Epithelial cell of proximal tubule (primary cell): Measurements from ENCODE around the gene PIGV. TPM values are rescaled to one million over a fixed set of nuclear protein-coding genes. Genes with fewer than 3 reads are reported as not detected.
"Not testable (repeated sequence)": the region's sequence is repeated elsewhere in the genome, so short reads cannot be mapped to it uniquely, and the experiment has no call there.

Experiments
- DNase-seq: peaks from one replicate; pipeline ENCODE4 v3.0.0-alpha.2; 2011; ENCODE audit warnings: low read depth
- H3K4me3 ChIP-seq: 2 replicates; pipeline ENCODE4 v1.5.1; 2011; ENCODE audit warnings: low read depth, mild to moderate bottlenecking, low read length
- total RNA-seq: library from RNA; depleted of rRNA; stranded (reverse); fragments of >200 nt; gene quantifications from 2 replicates; pipeline ENCODE4 v1.2.3, GENCODE V29; 2015
- TF ChIP-seq, protein P1 (sequence below): conservative IDR thresholded peaks from 2 replicates; pipeline ENCODE4 v1.5.1; 2012; ENCODE audit warnings: low read depth, mild to moderate bottlenecking, low read length

Gene PIGV
- total RNA-seq, 1 donor from 2014 or later = 12.6 TPM

DNA sequence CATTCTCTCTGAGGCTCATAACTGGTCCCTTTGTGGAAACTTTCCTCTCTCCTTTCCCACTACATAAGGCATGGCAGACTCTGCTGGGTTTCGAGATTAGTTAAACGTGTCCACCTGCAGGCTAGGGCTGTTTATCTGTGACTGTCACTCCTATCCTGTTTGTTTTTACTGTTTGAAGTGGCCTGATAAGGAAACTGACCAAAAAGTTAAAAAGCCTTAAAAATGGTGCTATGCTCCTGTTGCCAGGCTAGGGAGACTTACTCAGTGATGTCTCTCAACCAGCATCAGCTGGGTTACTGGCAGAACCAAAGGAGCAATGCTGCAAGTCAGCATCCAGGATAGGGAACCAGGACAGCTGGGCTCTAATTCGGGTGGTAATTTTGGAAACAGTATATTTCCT, 3.9 kb downstream of the PIGV start:
- no peak overlapping the region for H3K4me3 ChIP-seq
- TF ChIP-seq, protein P1, sequence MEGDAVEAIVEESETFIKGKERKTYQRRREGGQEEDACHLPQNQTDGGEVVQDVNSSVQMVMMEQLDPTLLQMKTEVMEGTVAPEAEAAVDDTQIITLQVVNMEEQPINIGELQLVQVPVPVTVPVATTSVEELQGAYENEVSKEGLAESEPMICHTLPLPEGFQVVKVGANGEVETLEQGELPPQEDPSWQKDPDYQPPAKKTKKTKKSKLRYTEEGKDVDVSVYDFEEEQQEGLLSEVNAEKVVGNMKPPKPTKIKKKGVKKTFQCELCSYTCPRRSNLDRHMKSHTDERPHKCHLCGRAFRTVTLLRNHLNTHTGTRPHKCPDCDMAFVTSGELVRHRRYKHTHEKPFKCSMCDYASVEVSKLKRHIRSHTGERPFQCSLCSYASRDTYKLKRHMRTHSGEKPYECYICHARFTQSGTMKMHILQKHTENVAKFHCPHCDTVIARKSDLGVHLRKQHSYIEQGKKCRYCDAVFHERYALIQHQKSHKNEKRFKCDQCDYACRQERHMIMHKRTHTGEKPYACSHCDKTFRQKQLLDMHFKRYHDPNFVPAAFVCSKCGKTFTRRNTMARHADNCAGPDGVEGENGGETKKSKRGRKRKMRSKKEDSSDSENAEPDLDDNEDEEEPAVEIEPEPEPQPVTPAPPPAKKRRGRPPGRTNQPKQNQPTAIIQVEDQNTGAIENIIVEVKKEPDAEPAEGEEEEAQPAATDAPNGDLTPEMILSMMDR = no peak
- DNase-seq = no peak

DNA sequence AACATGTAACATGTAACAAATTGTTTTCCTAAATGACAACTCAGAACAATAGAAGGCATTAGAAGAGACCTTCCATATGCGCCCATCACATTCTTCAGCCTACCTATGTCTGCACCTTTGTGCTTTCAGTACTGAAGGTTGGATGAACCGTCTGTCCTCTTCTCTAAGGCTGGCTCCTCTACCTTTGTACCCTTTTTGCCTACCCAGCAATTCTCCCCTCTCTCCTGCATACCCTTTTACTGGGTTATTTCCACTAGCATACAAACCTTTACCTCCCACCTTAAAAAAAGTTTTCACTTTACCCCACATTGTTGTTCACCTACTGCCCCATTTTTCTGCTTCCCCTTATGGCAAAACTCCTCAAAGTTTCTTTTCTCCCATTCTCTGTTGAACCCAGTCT, 5.2 kb downstream of the PIGV start:
- no peak overlapping the region for H3K4me3 ChIP-seq
- DNase-seq = no peak
- TF ChIP-seq, protein P1 = no peak

DNA sequence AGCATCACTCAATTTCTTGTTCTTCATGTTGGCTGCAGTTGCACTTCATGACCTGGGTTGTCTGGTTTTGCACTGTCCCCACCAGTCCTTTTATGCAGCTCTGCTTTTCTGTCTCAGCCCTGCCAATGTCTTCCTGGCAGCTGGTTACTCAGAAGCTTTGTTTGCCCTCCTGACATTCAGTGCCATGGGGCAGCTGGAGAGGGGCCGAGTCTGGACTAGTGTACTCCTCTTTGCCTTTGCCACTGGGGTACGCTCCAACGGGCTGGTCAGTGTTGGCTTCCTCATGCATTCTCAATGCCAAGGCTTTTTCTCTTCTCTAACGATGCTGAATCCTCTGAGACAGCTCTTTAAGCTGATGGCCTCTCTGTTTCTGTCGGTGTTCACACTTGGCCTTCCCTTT, 6.6 kb downstream of the PIGV start:
- DNase-seq = no peak
- TF ChIP-seq, protein P1 = no peak
- H3K4me3 ChIP-seq = no peak overlapping the region

DNA sequence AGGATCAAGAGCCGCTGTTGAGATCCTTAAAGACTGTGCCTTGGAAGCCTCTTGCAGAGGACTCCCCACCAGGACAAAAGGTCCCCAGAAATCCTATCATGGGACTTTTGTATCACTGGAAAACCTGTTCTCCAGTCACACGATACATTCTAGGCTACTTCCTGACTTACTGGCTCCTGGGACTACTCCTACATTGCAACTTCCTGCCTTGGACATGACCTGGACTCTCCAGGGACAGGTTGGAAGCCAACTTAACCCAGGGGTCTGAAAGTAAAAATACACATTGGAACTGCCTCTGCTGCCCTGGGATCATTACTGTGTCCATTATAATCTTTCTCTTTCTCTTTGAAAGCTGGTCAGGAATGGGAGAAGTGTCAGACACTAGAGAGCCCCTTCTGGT, 9.9 kb downstream of the PIGV start:
- TF ChIP-seq, protein P1 = no peak
- H3K4me3 ChIP-seq = no peak overlapping the region
- no peak for DNase-seq

DNA sequence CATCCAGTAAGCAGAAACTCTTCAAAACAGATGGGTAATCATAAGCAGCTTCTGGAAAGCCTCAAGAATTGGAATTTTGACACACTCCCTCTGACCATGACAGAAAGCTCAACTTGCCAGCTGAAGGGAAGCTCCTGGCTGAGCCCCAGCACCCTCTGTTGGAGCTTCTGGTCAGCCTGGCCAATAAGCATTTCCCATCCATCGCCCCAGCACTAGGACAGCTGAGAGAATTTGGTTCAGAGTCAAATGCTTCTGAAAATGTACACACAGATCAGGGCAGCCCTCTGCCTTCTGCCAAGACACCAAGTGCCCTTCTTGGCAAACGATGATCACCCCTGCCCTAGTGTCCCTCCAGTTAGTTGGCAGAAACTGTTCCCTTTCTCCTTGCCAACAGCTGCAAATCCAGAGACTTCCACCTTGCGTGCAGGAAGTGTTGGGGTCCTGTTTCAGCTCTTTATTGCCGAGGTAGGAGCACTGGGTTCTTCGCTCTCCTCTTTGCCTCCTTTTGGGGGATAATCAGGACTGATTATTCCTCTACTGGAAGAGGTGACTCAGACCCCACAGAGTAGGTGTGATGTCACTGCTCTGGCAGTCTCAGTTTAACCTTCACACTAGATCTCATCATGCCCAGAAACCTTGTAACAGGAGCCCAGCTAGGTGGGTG, 11.9 kb downstream of the PIGV start:
- DNase-seq = no peak
- TF ChIP-seq, protein P1 = no peak
- H3K4me3 ChIP-seq = peak overlapping the region; percentile 19

DNA sequence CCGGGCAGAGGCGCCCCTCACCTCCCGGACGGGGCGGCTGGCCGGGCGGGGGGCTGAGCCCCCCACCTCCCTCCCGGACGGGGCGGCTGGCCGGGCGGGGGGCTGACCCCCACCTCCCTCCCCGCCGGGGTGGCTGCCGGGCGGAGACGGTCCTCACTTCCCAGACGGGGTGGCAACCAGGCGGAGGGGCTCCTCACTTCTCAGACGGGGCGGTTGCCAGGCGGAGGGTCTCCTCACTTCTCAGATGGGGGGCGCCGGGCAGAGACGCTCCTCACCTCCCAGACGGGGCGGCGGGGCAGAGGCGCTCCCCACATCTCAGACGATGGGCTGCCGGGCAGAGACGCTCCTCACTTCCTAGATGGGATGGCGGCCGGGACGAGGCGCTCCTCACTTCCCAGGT, 16.2 kb downstream of the PIGV start:
- DNase-seq, H3K4me3 ChIP-seq: not testable (repeated sequence)

DNA sequence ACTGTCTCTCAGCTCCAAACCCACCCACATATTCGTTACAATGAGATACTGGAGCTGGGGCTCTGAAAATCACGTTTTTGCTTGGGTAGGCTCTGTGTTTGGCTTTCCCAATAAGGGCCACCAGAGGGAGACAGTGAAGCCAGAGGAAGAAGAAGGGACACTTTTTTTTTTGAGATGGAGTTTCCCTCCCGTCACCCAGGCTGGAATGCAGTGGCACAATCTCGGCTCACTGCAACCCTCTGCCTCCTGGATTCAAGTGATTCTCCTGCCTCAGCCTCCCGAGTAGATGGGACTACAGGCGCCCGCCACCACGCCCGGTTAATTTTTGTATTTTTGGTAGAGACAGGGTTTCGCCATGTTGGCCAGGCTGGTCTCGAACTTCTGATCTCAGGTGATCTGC, 22.4 kb downstream of the PIGV start:
- DNase-seq, H3K4me3 ChIP-seq: not testable (repeated sequence)
- TF ChIP-seq, protein P1 = peak; percentile 83

DNA sequence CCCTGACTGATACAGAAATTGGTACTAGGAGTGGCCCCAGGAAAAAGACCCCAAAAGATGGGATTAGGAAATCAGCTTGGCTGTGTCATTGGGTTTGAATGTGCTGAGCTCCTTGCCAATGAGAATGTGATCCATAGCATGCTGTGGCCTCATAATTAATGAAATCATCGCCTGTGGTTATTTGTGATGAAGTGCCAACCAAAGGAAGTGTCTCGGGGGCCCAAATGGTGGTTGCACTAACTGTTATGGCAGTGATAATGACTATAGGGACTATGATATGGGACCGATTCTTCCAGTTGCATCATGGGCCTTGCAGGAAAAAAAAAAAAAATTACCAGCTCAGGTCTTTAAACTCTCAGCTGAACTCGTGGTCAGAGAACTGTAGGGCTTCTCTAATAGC, 23.3 kb downstream of the PIGV start:
- TF ChIP-seq, protein P1 = no peak
- no peak overlapping the region for H3K4me3 ChIP-seq
- no peak for DNase-seq
